ENCODE measurements around the gene CAB39L.

GRCh38 chr13:49443357-49443703 is 534 bp downstream of the CAB39L start:
- TF ChIP-seq REST (IDR thresholded peaks at IDR 0.05; ENCODE audit: unreplicated experiment) (no peak), CTCF (conservative IDR thresholded peaks at IDR 0.05; ENCODE audit: low read depth in 2 of 2) (no peak), POLR2AphosphoS5 (IDR thresholded peaks at IDR 0.05; ENCODE audit: low read depth) (no peak), JUNB (IDR thresholded peaks at IDR 0.05; ENCODE audit: unreplicated experiment) (no peak), EZH2phosphoT487 (IDR thresholded peaks at IDR 0.05; ENCODE audit: unreplicated experiment) (no peak), STAT1 (IDR thresholded peaks at IDR 0.05; ENCODE audit: unreplicated experiment) (no peak), EZH2 (IDR thresholded peaks at IDR 0.05; ENCODE audit: low read depth, unreplicated experiment) (no peak), ZNF114 (CRISPR knock-in tag; IDR thresholded peaks at IDR 0.05) (no peak), ETS1 (IDR thresholded peaks at IDR 0.05) (no peak), CREB1 (CRISPR knock-in tag; IDR thresholded peaks at IDR 0.05; ENCODE audit: low read depth) (no peak), ZNF462 (CRISPR knock-in tag; IDR thresholded peaks at IDR 0.05) (no peak), NANOG (IDR thresholded peaks at IDR 0.05; ENCODE audit: borderline replicate concordance) (no peak)

Data from GM23338 (cell line).